ELR (cell line): ENCODE data around the gene WNT9A.

Source experiments
- DNase-seq: peaks from one replicate; pipeline ENCODE4 v3.0.0-alpha.2; 2015; ENCODE audit warnings: low read depth

The WNT9A gene

GRCh38 chr1:227897704-227898438, 49.9 kb downstream of the WNT9A start:
- no peak for DNase-seq

- DNase-seq, result no peak
Measured at GRCh38 chr1:227896710-227897655, 50.7 kb downstream of the WNT9A start.

- DNase-seq, result no peak
Measured at GRCh38 chr1:227895828-227896685, 51.7 kb downstream of the WNT9A start.

GRCh38 chr1:227894831-227895451, 52.8 kb downstream of the WNT9A start:
- no peak for DNase-seq

GRCh38 chr1:227893949-227894721, 53.6 kb downstream of the WNT9A start:
- DNase-seq, result no peak

- DNase-seq, result no peak
Measured at GRCh38 chr1:227893300-227893948, 54.3 kb downstream of the WNT9A start.

GRCh38 chr1:227892489-227893299, 55.0 kb downstream of the WNT9A start:
- DNase-seq, result no peak

GRCh38 chr1:227891955-227892488, 55.7 kb downstream of the WNT9A start:
- no peak for DNase-seq

- no peak for DNase-seq
Measured at GRCh38 chr1:227891223-227891954, 56.3 kb downstream of the WNT9A start.

- no peak for DNase-seq
Measured at GRCh38 chr1:227890451-227891222, 57.1 kb downstream of the WNT9A start.

GRCh38 chr1:227889863-227890405, 57.8 kb downstream of the WNT9A start:
- no peak for DNase-seq

- no peak for DNase-seq
Measured at GRCh38 chr1:227889047-227889862, 58.5 kb downstream of the WNT9A start.

GRCh38 chr1:227888404-227889046, 59.2 kb downstream of the WNT9A start:
- DNase-seq, result no peak

- DNase-seq, result no peak
Measured at GRCh38 chr1:227887697-227888403, 59.9 kb downstream of the WNT9A start.

GRCh38 chr1:227886993-227887696, 60.6 kb downstream of the WNT9A start:
- DNase-seq, result no peak
